Liver (tissue), 9 donors: ENCODE data around the gene SNX6. TPM values are rescaled to one million over a fixed set of nuclear protein-coding genes. Genes with fewer than 3 reads are reported as not detected.

Experiments used
- DNase-seq: peaks from one replicate; pipeline ENCODE4 v3.0.0-alpha.2; 2017; ENCODE audit warnings: low spot score
- H3K27ac ChIP-seq, 2 donors: one replicate each; pipeline ENCODE4 v1.7.0; 2013; ENCODE audit warnings: inconsistent platforms in 2 of 2, low read length in 2 of 2, control low read depth in 1 of 2, low read depth in 1 of 2, mild to moderate bottlenecking in 1 of 2
- H3K27me3 ChIP-seq, 4 donors: one replicate each; pipeline versions ENCODE4 v1.6.1 to v1.7.0; 2013; ENCODE audit warnings: low read length in 3 of 4, inconsistent platforms in 1 of 4, mild to moderate bottlenecking in 1 of 4, moderate library complexity in 1 of 4; ENCODE audit not compliant: control insufficient read depth in 4 of 4, insufficient read depth in 4 of 4
- H3K36me3 ChIP-seq, 4 donors: one replicate each; pipeline versions ENCODE4 v1.6.1 to v1.7.0; 2013; ENCODE audit warnings: low read length in 3 of 4, mild to moderate bottlenecking in 3 of 4, low read depth in 1 of 4, moderate library complexity in 1 of 4; ENCODE audit not compliant: control insufficient read depth in 4 of 4, insufficient read depth in 3 of 4
- H3K4me1 ChIP-seq, 4 donors: one replicate each; pipeline versions ENCODE4 v1.6.1 to v1.7.0; 2013; ENCODE audit warnings: low read length in 3 of 4, mild to moderate bottlenecking in 3 of 4, moderate library complexity in 1 of 4; ENCODE audit not compliant: control insufficient read depth in 4 of 4, insufficient read depth in 4 of 4
- H3K4me3 ChIP-seq, 3 donors: one replicate each; pipeline versions ENCODE4 v1.6.1 to v1.7.0; 2013; ENCODE audit warnings: low read length in 3 of 3, control low read depth in 1 of 3, low read depth in 1 of 3, mild to moderate bottlenecking in 1 of 3
- H3K9ac ChIP-seq, 2 donors: one replicate each; pipeline ENCODE4 v1.7.0; 2013; ENCODE audit warnings: low read length in 2 of 2, mild to moderate bottlenecking in 2 of 2, moderate library complexity in 2 of 2, control low read depth in 1 of 2, low read depth in 1 of 2
- H3K9me3 ChIP-seq, 4 donors: one replicate each; pipeline versions ENCODE4 v1.6.1 to v1.7.0; 2013; ENCODE audit warnings: low read length in 3 of 4; ENCODE audit not compliant: control insufficient read depth in 4 of 4
- EGR1 ChIP-seq, 2 donors: IDR thresholded peaks; 2 replicates each; pipeline ENCODE4 v1.6.1; 2016 to 2018; ENCODE audit warnings: antibody characterized with exemption in 2 of 2, low read depth in 2 of 2
- FOXA1 ChIP-seq: IDR thresholded peaks from 2 replicates; pipeline ENCODE4 v1.6.1; 2016; ENCODE audit warnings: antibody characterized with exemption
- FOXA2 ChIP-seq: IDR thresholded peaks from 2 replicates; pipeline ENCODE4 v1.6.1; 2016; ENCODE audit warnings: antibody characterized with exemption
- GABPA ChIP-seq, 2 donors: IDR thresholded peaks in 1 of 2; conservative IDR thresholded peaks in 1 of 2; 2 replicates each; pipeline ENCODE4 v1.6.1; 2016; ENCODE audit warnings: antibody characterized with exemption in 2 of 2, mild to moderate bottlenecking in 1 of 2, moderate library complexity in 1 of 2
- HNF4A ChIP-seq, 2 donors: conservative IDR thresholded peaks; 2 replicates each; pipeline ENCODE4 v1.6.1; 2016; ENCODE audit warnings: antibody characterized with exemption in 2 of 2, mild to moderate bottlenecking in 2 of 2
- HNF4G ChIP-seq: IDR thresholded peaks from 2 replicates; pipeline ENCODE4 v1.6.1; 2016; ENCODE audit warnings: antibody characterized with exemption
- JUND ChIP-seq, 2 donors: IDR thresholded peaks; 2 replicates each; pipeline ENCODE4 v1.6.1; 2016; ENCODE audit warnings: antibody characterized with exemption in 2 of 2
- NR2F2 ChIP-seq: IDR thresholded peaks from 2 replicates; pipeline ENCODE4 v1.6.1; 2016; ENCODE audit warnings: antibody characterized with exemption
- RAD21 ChIP-seq, 2 donors: IDR thresholded peaks; 2 replicates each; pipeline ENCODE4 v1.6.1; 2016; ENCODE audit warnings: antibody characterized with exemption in 2 of 2, mild to moderate bottlenecking in 2 of 2
- RXRA ChIP-seq, 2 donors: IDR thresholded peaks; 2 replicates each; pipeline ENCODE4 v1.6.1; 2017 to 2018; ENCODE audit warnings: antibody characterized with exemption in 2 of 2, mild to moderate bottlenecking in 1 of 2
- SP1 ChIP-seq: IDR thresholded peaks from 2 replicates; pipeline ENCODE4 v1.6.1; 2018; ENCODE audit warnings: antibody characterized with exemption, mild to moderate bottlenecking
- TAF1 ChIP-seq: conservative IDR thresholded peaks from 2 replicates; pipeline ENCODE4 v1.6.1; 2016; ENCODE audit warnings: antibody characterized with exemption, mild to moderate bottlenecking
- YY1 ChIP-seq: IDR thresholded peaks from 2 replicates; pipeline ENCODE4 v1.6.1; 2016; ENCODE audit warnings: antibody characterized with exemption, mild to moderate bottlenecking
- WGBS: extraction: QIAGEN DNeasy Blood & Tissue Kit; methylation state at CpG from one replicate; pipeline ENCODE4 v1.1.7; 2013; 5-methylcytosine and 5-hydroxymethylcytosine counted together
- polyA plus RNA-seq, 2 donors: library from polyadenylated mRNA; stranded (reverse) in 1 of 2; unstranded in 1 of 2; fragments of 200-250 nt in 1 of 2; fragments of >200 nt in 1 of 2; fragmentation: Nextera tagmentation in 1 of 2; extraction: Ambion mirVana in 1 of 2; gene quantifications; one replicate each; pipeline versions ENCODE4 v1.2.1 to v1.2.3, GENCODE V29; 2013 to 2015
- total RNA-seq, 2 donors: library from RNA; depleted of rRNA; stranded (reverse); fragments of >200 nt; gene quantifications; one replicate each; pipeline ENCODE4 v1.2.3, GENCODE V29; 2014
- TF ChIP-seq, protein P1 (sequence below): IDR thresholded peaks from 2 replicates; pipeline ENCODE4 v1.6.1; 2016; ENCODE audit warnings: antibody characterized with exemption
- TF ChIP-seq, protein P2 (sequence below): fragments of 150-350 bp; IDR thresholded peaks from 2 replicates; pipeline ENCODE4 v1.5.1; 2017; ENCODE audit warnings: improper control_type of control experiment, low read depth, low read length; ENCODE audit not compliant: missing input control
- TF ChIP-seq, protein P3 (sequence below): IDR thresholded peaks from 2 replicates; pipeline ENCODE4 v1.6.1; 2016; ENCODE audit warnings: antibody characterized with exemption
- TF ChIP-seq, protein P4 (sequence below): IDR thresholded peaks from 2 replicates; pipeline ENCODE4 v1.6.1; 2016; ENCODE audit warnings: antibody characterized with exemption
- TF ChIP-seq, protein P5 (sequence below): IDR thresholded peaks from 2 replicates; pipeline ENCODE4 v1.6.1; 2016; ENCODE audit warnings: antibody characterized with exemption, mild to moderate bottlenecking
- donor health status: healthy.
- donor health status: healthy.
- donor health status: healthy.
- donor health status: healthy.
- donor health status: healthy.

The SNX6 gene
- total and polyA plus RNA-seq, 4 donors = 23.5 to 62.2 (median 42.0) TPM

DNA sequence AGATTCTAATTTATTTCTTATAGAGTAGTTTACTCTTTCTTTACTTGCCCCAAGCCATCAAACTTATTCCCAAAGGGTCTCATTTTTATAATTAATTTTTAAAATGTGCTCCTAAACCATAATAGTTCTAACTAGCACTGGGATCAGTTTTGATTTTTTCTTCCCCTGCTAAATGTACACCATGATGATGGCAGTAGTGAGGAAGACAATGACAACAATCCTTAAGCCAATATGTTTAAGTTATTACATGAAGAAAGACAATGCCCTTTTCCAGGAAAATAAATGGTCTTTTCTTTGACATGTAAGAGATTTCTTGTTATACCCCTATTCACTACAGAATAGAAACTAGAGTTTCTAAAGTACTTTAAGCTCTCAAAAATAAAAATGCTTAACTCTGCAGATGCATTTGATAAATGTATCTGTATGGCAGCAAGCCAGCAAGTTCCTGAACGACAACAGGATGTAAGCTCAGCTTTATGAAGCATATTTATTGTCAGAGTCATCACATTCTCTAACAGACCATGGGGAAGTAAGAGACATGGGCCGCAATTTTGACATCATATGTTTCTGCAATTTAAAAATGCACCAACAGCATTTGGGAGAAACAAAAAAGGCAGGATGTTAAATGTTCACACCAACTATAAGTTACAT is 36.0 kb upstream of the SNX6 start:
- Histone ChIP-seq H3K36me3 (no peaks in the 10 kb centered on the region), H3K9ac (no peak overlapping the region), H3K27me3 (no peaks in the 10 kb centered on the region), H3K27ac (no peak overlapping the region), H3K4me3 (no peak overlapping the region), H3K9me3 (no peaks in the 10 kb centered on the region), H3K4me1 (no peaks in the 10 kb centered on the region)
- TF ChIP-seq RAD21 (IDR thresholded peaks at IDR 0.05) (peak in 1 of 2 donors; percentile 23), FOXA2 (no peak), TAF1 (no peak)
- TF ChIP-seq, protein P1, sequence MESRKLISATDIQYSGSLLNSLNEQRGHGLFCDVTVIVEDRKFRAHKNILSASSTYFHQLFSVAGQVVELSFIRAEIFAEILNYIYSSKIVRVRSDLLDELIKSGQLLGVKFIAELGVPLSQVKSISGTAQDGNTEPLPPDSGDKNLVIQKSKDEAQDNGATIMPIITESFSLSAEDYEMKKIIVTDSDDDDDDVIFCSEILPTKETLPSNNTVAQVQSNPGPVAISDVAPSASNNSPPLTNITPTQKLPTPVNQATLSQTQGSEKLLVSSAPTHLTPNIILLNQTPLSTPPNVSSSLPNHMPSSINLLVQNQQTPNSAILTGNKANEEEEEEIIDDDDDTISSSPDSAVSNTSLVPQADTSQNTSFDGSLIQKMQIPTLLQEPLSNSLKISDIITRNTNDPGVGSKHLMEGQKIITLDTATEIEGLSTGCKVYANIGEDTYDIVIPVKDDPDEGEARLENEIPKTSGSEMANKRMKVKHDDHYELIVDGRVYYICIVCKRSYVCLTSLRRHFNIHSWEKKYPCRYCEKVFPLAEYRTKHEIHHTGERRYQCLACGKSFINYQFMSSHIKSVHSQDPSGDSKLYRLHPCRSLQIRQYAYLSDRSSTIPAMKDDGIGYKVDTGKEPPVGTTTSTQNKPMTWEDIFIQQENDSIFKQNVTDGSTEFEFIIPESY = no peak
- TF ChIP-seq, protein P2, sequence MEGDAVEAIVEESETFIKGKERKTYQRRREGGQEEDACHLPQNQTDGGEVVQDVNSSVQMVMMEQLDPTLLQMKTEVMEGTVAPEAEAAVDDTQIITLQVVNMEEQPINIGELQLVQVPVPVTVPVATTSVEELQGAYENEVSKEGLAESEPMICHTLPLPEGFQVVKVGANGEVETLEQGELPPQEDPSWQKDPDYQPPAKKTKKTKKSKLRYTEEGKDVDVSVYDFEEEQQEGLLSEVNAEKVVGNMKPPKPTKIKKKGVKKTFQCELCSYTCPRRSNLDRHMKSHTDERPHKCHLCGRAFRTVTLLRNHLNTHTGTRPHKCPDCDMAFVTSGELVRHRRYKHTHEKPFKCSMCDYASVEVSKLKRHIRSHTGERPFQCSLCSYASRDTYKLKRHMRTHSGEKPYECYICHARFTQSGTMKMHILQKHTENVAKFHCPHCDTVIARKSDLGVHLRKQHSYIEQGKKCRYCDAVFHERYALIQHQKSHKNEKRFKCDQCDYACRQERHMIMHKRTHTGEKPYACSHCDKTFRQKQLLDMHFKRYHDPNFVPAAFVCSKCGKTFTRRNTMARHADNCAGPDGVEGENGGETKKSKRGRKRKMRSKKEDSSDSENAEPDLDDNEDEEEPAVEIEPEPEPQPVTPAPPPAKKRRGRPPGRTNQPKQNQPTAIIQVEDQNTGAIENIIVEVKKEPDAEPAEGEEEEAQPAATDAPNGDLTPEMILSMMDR = no peak
- WGBS = 51% methylated on average over 2 of the region's 2 CpGs
- DNase-seq = no peak

DNA sequence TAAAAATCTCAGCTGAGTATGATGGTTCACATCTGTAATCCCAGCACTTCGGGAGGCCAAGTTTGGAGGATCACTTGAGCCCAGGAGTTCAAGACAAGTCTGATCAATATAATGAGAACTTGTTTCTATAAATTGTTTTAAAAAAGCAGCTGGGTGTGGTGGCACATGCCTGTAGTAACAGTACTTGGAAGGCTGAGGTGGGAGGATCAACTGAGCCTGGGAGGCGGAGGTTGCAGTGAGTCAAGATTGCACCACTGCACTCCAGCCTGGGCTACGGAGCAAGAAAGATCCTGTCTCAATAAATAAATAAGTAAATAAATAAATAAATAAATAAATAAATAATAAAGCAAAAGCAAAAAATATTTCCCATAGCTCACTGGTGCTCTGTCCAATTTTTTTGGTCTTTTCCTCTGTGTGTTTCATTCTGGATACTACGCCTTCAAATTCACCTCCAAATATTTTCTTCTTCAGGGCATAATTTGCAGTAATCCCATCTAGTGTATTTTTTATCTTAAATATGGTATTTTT is 32.7 kb upstream of the SNX6 start:
- TF ChIP-seq FOXA2 (no peak), NR2F2 (no peak), SP1 (no peak), TAF1 (no peak), JUND (IDR thresholded peaks at IDR 0.05) (no peak), FOXA1 (no peak), GABPA (IDR thresholded peaks at IDR 0.05 in 1 of 2, conservative IDR thresholded peaks at IDR 0.05 in 1 of 2) (no peak), HNF4A (conservative IDR thresholded peaks at IDR 0.05) (no peak), RAD21 (IDR thresholded peaks at IDR 0.05) (no peak), RXRA (IDR thresholded peaks at IDR 0.05) (no peak), HNF4G (no peak), EGR1 (IDR thresholded peaks at IDR 0.05; ENCODE audit: low read depth in 2 of 2) (no peak), YY1 (no peak)
- TF ChIP-seq, protein P3, sequence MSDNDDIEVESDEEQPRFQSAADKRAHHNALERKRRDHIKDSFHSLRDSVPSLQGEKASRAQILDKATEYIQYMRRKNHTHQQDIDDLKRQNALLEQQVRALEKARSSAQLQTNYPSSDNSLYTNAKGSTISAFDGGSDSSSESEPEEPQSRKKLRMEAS = no peak
- TF ChIP-seq, protein P4, sequence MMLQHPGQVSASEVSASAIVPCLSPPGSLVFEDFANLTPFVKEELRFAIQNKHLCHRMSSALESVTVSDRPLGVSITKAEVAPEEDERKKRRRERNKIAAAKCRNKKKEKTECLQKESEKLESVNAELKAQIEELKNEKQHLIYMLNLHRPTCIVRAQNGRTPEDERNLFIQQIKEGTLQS = no peak
- TF ChIP-seq, protein P2 = no peak
- TF ChIP-seq, protein P5, sequence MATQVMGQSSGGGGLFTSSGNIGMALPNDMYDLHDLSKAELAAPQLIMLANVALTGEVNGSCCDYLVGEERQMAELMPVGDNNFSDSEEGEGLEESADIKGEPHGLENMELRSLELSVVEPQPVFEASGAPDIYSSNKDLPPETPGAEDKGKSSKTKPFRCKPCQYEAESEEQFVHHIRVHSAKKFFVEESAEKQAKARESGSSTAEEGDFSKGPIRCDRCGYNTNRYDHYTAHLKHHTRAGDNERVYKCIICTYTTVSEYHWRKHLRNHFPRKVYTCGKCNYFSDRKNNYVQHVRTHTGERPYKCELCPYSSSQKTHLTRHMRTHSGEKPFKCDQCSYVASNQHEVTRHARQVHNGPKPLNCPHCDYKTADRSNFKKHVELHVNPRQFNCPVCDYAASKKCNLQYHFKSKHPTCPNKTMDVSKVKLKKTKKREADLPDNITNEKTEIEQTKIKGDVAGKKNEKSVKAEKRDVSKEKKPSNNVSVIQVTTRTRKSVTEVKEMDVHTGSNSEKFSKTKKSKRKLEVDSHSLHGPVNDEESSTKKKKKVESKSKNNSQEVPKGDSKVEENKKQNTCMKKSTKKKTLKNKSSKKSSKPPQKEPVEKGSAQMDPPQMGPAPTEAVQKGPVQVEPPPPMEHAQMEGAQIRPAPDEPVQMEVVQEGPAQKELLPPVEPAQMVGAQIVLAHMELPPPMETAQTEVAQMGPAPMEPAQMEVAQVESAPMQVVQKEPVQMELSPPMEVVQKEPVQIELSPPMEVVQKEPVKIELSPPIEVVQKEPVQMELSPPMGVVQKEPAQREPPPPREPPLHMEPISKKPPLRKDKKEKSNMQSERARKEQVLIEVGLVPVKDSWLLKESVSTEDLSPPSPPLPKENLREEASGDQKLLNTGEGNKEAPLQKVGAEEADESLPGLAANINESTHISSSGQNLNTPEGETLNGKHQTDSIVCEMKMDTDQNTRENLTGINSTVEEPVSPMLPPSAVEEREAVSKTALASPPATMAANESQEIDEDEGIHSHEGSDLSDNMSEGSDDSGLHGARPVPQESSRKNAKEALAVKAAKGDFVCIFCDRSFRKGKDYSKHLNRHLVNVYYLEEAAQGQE = no peak
- TF ChIP-seq, protein P1 = no peak

More for the DNA sequence above, 32.7 kb upstream of the SNX6 start:
- no peak for DNase-seq
- Histone ChIP-seq H3K36me3 (no peaks in the 10 kb centered on the region), H3K27me3 (no peaks in the 10 kb centered on the region), H3K27ac (no peak overlapping the region), H3K9me3 (no peaks in the 10 kb centered on the region), H3K9ac (no peak overlapping the region), H3K4me3 (no peak overlapping the region), H3K4me1 (no peaks in the 10 kb centered on the region)
- WGBS = 92% methylated on average over 4 of the region's 4 CpGs
